ENCODE data around the gene EXOC3. TPM values are rescaled to one million over a fixed set of nuclear protein-coding genes. Genes with fewer than 3 reads are reported as not detected.

EXOC3 gene
- total and polyA plus RNA-seq, 2 of the 8 experiments (the other 6 are each of a cell fraction or from before 2014, with no cell fraction given) = 14.4 to 30.0 TPM

- Histone ChIP-seq H3K9me3 (ENCODE audit: insufficient read depth in 2 of 2, low read depth in 1 of 2, low read length in 1 of 2) (no peaks in the 10 kb centered on the region), H3K79me1 (ENCODE audit: low read depth, low read length) (no peaks in the 10 kb centered on the region), H3K23me2 (ENCODE audit: low read depth, low read length) (no peaks in the 10 kb centered on the region), H2BK5ac (ENCODE audit: low read depth, low read length) (no peak overlapping the region), H3K27ac (ENCODE audit: low read depth, low read length) (no peak overlapping the region), H3K4me2 (ENCODE audit: insufficient read depth in 1 of 2, low read depth in 2 of 2, low read length in 2 of 2) (no peak overlapping the region), H3K79me2 (ENCODE audit: control insufficient read depth in 1 of 2, insufficient read depth in 2 of 2, low read length in 2 of 2) (no peaks in the 10 kb centered on the region), H3K23ac (ENCODE audit: insufficient read length) (no peak overlapping the region), H4K20me1 (replicated peaks in 1 of 2; ENCODE audit: control insufficient read depth in 1 of 2, insufficient read depth in 2 of 2, low read length in 2 of 2) (no peaks in the 10 kb centered on the region), H3K14ac (ENCODE audit: insufficient read length) (no peak overlapping the region), H3K27me3 (replicated peaks in 1 of 4; ENCODE audit: control insufficient read depth in 3 of 4, extremely low read depth in 1 of 4, insufficient read depth in 3 of 4, low read length in 3 of 4) (peaks cover 0 to 9% (median 0%) of the 10 kb centered on the region in 4 experiments; a peak in 1 of 7 replicates), H2AFZ (ENCODE audit: low read length) (no peak overlapping the region), H2BK20ac (ENCODE audit: low read length) (no peak overlapping the region), H4K5ac (ENCODE audit: insufficient read length, low read depth, low read length) (no peak overlapping the region), H3K4ac (replicated peaks; ENCODE audit: insufficient read length, low read depth, low read length) (no peak overlapping the region), H3K4me1 (replicated peaks in 1 of 4; ENCODE audit: control insufficient read depth in 3 of 4, insufficient read depth in 4 of 4, low read length in 3 of 4) (peaks cover 0 to 8% (median 5%) of the 10 kb centered on the region in 4 experiments; a peak in 6 of 7 replicates), H4K91ac (replicated peaks; ENCODE audit: insufficient read length, low read length) (no peak overlapping the region), H3K36me3 (ENCODE audit: control insufficient read depth in 2 of 4, insufficient read depth in 4 of 4, low read length in 3 of 4) (no peaks in the 10 kb centered on the region), H2BK120ac (replicated peaks; ENCODE audit: low read depth, low read length) (no peak overlapping the region), H2AK5ac (ENCODE audit: low read depth, low read length) (no peak overlapping the region), H3K9ac (replicated peaks in 1 of 4; ENCODE audit: extremely low read depth in 1 of 4, low read depth in 3 of 4, low read length in 3 of 4) (no peak overlapping the region), H2BK12ac (ENCODE audit: low read depth, low read length) (no peak overlapping the region), H3K56ac (replicated peaks; ENCODE audit: insufficient read length, low read depth, low read length) (no peak overlapping the region), H4K8ac (ENCODE audit: extremely low read depth, insufficient read depth, low read length) (no peak overlapping the region), H3K4me3 (ENCODE audit: extremely low read depth in 1 of 4, insufficient read depth in 2 of 4, low read depth in 3 of 4, low read length in 4 of 4) (no peak overlapping the region), H3K18ac (ENCODE audit: extremely low read depth, low read length) (no peak overlapping the region), H2BK15ac (ENCODE audit: low read length) (no peak overlapping the region)
- no peak for FAIRE-seq
- no peak for DNase-seq (ENCODE audit: low read depth in 1 of 2, low spot score in 2 of 2)
- 88% methylated on average over 15 of the region's 22 CpGs; no CpG with 5 or more reads in 1 of the 2 experiments for WGBS, 2 experiments (ENCODE audit: extremely low coverage in 1 of 2, insufficient coverage in 1 of 2, insufficient read length in 1 of 2, insufficient replicate concordance in 2 of 2, low coverage in 1 of 2, low lambda C conversion rate in 2 of 2, missing lambda C conversion rate in 1 of 2)
- POLR2A ChIA-PET (ENCODE audit: partially characterized antibody) = no interaction called here
- no peak for TF ChIP-seq RXRA (IDR thresholded peaks at IDR 0.05; ENCODE audit: insufficient read depth, low read depth, low read length)
- TF ChIP-seq TEAD4 (IDR thresholded peaks at IDR 0.05; ENCODE audit: low read depth, low read length) = no peak
- TF ChIP-seq POLR2AphosphoS5 (IDR thresholded peaks at IDR 0.05; ENCODE audit: low read depth, low read length) = no peak
- no peak for TF ChIP-seq BRCA1 (IDR thresholded peaks at IDR 0.05; ENCODE audit: low read depth, low read length)
- TF ChIP-seq SIRT6 (IDR thresholded peaks at IDR 0.05; ENCODE audit: low read length) = no peak
- TF ChIP-seq CTBP2 (IDR thresholded peaks at IDR 0.05; ENCODE audit: borderline replicate concordance, insufficient read depth, insufficient read length, low read length) = no peak
- no peak for TF ChIP-seq KDM4A (IDR thresholded peaks at IDR 0.05; ENCODE audit: low read depth, low read length, severe bottlenecking)
- TF ChIP-seq SRF (IDR thresholded peaks at IDR 0.05; ENCODE audit: low read depth, low read length) = no peak
- CTCF ChIA-PET (ENCODE audit: partially characterized antibody) = interaction anchor here (0.7 to 2.4 kb wide), 9 partner anchors 13 to 321 kb away, joined by 3 to 7 read pairs (median 4); no protein-coding TSS in a partner anchor
Measured at GRCh38 chr5:509611-510185, 66.7 kb downstream of the EXOC3 start.
